GM18526 (cell line): ENCODE measurements around the gene SH2B2.
"Not testable (repeated sequence)": the region's sequence is repeated elsewhere in the genome, so short reads cannot be mapped to it uniquely, and the experiment has no call there.

Experiments used
- POLR2A ChIP-seq: IDR thresholded peaks from 3 replicates; pipeline ENCODE4 v1.6.1; 2011; ENCODE audit not compliant: insufficient read length; ENCODE audit errors: extremely low read depth

SH2B2 gene

GRCh38 chr7:102326157-102326889 is 39.7 kb downstream of the SH2B2 start:
- no peak for TF ChIP-seq POLR2A

- not testable (repeated sequence) for TF ChIP-seq POLR2A
These were observed 69.7 kb downstream of the SH2B2 start, which contains the start of gene SPDYE6 for GRCh38 chr7:102356344-102356743. Gene SPDYE6, minus strand, starts transcription at chr7:102356444. Its CDS starts 421 bp downstream, at chr7:102356023.

DNA sequence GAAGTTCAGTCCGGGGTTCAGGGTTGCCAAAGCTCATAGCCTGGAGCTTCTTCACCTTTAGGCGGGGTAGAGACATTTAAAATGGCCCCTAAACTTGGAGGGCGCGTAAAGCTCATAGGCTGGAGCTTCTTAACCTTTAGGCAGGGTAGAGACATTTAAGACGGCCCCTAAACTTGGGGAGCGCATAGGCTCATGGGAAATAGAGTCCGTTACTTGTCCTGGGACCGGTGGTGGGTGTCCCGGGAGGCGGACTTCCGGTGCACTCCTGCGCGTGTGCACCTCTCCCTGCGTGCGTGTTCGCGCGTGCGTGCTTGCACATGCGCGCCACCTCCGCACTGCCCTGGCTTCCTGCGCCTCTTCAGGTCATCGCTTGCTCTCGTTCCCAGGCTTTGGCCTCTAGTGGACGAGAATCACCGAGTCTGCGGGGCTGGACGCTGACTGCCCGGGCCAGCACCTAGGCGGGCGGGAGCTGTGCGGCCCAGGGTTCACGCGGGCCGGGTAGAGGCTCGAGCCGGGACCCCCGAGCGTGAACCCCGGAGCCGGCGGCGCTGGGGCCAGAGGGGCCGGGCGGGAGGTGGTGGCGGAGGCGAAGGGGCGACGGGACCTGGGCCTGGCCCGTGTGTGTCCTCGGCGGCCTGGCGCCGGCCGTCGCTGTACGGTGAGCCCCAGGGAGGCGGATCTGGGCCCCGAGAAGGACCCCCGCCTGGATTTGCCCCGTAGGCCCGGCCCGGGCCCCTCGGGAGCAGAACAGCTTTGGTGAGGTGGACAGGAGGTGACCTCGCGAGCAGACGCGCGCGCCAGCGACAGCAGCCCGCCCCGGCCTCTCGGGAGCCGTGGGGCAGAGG is 77.1 kb downstream of the SH2B2 start:
- peak; percentile 66 for TF ChIP-seq POLR2A
